GM21717 (cell line): ENCODE measurements around the gene SESN1.
"Not testable (repeated sequence)": the region's sequence is repeated elsewhere in the genome, so short reads cannot be mapped to it uniquely, and the experiment has no call there.

Experiments
- ATAC-seq: cut with Tn5 transposase; IDR thresholded peaks from one replicate; pipeline ENCODE4 v1.9.1; 2021; ENCODE audit warnings: mild to moderate bottlenecking, moderate library complexity; ENCODE audit not compliant: unreplicated experiment

Gene SESN1

DNA sequence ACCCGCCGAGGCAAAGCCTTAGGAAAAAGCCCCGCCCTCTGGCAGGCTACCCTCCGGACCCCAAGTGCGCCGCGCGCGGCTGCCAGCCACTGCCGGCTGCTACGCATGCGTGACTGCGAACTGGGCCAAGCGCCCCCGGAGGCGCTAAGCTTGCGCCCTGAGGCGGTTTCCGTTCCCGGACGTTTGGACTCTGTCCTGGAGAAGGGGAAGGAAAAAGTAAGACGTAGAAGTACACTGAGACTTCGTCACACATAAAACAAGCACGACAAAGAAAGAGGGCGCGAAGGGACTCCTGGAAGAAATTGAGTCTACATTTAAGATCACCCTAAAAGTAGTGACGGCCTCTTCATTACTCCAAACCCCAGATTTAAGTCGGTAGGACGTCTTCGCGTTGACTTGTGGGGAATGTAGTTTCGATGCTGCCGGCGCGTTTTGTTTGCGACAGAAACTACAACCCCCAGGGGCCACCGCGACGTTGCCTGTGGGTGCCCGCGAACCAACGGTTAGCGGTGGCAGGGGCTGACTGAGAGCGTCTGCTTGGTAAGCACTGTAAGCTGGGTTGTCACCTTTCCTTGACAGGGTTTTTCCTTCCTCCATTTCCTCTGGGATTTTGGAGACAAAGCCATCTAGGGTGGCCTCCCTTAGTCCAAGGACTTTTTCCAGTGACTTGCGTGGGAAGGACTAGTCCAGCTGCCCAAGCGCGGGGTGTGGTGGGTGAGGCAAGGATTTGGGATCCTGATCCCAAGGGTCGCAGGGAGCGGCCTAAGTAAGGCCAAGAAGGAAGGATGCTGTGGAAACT lies 589 bp upstream of the SESN1 start, which contains the start of gene CEP57L1:
CEP57L1 (plus strand) TSS at position 472 of the 799 bp plus-strand sequence. CDS start 49,715 bp downstream, outside the sequence.
- peak; percentile 70 for ATAC-seq

DNA sequence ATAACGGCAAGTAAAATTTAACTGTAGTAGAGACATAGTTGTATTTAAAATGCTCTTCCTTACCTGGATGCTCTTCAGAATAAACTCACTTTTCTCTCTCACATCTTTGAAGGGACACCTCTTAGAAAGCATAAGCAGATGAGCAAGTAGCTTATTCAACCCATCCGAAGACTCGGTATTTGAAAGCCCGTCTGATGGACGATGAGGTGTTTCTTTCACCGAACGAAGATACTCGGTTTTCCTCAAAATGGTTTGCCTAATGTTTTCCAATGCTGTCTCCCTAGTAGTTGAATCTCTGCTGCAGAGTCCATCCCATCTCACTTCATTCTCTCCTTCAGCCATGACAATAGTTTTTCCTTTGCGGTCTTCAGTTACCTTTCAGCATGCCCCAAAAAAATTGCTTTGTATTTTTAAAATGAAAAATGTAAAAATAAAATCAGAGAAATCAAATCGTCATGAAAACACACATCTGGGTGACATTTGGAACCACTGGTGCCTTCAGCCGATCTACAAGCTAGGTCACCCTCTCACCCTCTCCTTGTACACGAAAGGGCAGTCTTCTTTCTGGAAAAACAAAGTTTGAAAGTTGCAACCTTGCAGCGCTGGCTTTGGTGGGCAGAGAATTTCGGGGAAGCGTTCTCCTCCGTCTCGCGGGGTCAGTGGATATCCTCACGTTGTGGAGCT lies 772 bp downstream of the SESN1 start:
- ATAC-seq = peak; percentile 2

DNA sequence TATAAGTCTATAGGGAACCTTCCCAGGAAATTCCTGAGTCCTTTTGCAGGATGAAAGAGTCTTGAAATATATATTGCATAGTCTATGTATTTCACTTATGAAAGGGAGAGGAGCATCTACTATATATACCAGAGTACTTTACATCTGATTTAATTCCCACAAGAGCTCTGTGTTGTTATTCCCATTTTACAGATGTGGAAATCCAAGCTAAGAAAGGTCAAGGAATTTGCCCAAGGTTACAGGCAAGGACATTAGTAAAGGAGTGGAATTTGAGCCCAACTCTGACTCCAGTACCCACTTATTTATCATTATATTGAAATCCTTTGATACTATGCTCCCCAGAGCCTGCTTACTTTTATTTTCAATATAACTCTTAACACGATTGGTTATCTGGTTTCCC lies 2.6 kb downstream of the SESN1 start:
- no peak for ATAC-seq

DNA sequence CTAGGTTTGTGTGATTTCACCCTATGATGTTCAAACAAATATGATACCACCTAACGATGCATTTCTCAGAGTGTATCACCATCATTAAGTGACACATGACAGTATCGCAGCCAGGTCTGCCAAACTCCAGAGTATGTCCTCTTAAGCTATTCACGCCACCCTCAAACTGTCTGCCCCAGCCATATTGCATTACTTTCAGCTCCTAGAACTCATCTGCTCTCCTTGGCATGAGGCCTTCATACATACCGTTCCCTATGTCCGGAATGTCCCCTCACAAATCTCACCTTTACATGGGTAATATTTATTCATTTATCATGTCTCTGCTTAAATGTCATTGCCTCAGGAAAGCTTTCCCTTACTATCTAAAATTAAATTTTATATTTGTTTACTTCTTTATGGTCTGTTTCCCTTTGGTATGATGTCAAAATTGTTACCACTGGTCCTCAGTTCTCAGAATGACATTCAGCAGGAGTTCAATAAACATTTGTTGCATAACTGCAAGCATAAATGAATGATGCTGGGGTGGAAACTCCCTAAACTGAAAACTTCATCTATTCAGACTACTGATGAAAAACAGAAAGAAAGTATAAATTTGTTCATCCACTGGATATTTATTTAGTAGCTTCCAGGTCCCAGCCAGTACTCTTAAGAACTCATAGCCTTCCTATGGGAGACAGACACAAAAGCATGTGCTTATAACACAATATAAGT lies 3.2 kb downstream of the SESN1 start:
- no peak for ATAC-seq

DNA sequence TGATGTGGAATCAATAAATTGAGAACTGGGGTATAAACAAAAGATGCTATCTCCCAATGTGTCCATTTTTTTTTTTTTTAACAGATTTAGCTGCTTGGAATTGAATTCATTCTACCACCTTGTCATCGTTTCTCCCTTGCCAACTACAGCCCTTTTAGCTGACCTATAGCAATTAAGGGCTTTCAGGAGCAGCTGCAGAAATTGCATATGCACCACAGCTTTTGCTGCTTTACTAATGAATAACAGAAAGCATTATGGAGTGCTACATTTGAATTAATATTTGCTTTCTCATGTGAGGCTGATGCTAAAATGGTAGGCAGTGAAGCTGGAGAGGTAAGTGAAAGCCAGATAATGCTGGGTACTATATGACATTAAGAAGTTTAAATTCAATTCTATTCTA lies 5.7 kb downstream of the SESN1 start:
- no peak for ATAC-seq

DNA sequence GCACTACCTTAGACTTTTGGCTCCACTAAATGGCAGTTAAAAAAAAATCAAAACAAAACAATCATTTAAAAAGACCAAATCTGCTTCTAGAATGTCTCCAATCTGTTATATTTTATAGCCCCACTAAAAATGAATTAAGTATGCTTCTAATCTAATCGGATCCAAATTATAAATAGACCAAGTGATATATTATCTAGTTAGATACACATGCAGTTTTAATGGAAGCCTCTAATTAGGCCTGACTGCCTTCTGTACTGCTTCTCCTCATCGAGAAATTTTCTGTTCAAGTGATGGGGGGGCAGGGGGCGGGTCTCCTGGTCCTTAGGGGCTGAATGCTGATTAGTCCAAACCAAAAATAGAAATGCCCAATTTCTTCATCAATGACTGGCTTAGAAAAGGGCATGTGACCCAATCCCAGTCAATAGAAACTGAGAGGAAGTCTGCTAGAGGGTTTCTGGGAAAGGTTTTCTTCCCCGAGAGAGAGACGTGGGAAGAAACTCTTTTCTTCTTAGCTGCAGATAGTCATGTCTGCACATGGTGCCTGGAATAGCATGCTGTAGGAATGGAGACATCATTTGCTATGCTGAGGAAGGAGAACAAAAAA lies 6.9 kb downstream of the SESN1 start:
- ATAC-seq = no peak

DNA sequence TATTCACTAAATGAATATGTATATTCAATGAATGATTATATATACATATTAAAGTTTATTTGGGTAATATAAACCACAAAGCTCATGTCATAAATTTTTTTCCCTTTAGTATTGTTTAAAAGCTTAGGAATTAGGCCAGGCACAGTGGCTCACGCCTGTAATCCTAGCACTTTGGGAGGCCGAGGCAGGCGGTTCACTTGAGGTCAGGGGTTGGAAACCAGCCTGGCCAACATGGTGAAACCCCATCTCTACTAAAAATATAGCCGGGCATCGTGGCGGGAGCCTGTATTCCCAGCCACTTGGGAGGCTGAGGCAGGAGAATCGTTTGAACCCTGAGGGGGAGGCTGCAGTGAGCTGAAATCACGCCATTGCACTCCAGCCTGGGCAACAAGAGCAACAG lies 10.5 kb downstream of the SESN1 start:
- ATAC-seq = not testable (repeated sequence)

DNA sequence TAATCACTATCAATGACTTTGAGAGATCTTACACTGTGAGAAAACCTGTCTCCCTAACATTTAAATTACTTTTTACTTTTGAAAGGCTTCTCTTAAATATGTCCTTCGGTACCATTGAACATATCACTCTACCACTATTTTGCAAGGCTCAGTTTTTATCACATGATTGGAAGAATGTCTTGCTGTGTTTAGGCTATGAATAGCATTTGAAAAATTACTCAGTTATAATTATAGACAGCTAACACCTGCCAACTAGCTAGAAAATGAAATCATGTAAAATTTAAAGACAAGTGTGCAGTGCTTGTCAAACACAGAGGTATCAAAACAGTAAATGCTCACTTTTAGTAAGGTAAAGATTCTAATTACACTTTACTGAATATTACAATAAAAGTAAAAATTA lies 11.0 kb downstream of the SESN1 start:
- ATAC-seq = no peak

DNA sequence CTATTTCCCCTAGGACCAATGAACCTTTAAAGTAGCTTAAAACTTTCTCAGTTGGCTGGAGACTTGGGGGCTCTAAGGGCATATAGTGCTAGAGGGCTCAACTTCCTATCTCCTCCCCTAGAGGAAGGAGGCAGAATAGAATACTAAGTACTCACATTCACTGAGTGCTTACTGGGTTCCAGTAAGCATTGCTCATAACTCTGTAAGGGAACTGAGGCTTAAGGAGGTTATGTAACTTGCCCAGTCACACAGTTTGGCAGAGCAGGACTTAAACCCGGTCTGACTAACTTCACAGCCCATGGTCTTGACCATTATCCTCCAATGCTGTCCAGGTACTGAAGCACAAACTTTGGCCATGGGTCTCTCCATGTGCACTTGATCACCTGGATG lies 12.5 kb downstream of the SESN1 start:
- ATAC-seq = no peak

DNA sequence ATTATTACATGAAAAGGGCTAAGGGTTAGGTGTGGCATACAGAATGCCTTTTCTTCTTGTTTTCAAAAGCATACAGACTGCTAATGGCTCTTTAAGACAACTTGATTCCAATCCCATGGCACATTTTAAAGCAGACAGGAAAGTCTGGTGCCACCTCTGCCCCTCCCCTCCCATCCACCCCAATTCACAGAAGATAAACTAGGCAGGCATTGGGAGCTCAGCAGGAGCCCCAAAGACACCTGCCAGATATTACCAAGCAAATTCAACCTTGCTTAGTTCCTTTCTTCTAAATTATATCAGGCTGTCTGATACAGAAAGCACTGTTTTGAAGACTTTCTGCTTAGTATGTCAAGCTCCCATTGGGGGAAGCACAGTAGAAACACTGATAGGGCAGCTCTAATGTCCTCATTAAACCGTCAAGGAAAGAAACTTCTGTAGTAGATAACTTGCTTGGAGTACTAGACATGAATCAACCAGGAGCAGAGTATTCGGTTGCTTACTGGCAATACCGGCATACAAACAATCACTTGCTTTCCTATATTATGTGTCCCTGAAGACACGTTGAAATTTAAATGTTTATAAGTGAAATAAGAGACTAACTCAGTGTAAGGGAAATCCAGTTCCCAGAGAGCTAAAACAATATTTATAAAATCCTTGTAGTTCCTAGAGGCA lies 13.0 kb downstream of the SESN1 start:
- ATAC-seq = no peak

DNA sequence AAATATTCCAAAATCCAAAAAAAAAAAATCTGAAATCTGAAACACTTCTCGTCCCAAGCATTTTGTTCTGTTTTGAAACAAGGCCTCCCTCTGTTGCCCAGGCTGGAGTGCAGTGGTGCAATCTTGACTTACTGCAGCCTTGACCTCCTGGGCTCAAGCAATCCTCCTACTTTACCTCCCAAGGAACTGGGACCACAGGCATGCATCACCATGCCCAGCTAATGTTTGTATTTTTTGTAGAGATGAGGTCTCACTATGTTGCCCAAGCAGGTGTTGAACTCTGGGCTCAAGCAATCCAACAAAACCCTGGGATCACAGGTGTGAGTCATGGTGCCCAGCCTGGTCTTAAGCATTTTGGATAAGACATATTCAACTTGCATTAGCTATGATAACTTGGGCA lies 13.6 kb downstream of the SESN1 start:
- ATAC-seq = no peak

DNA sequence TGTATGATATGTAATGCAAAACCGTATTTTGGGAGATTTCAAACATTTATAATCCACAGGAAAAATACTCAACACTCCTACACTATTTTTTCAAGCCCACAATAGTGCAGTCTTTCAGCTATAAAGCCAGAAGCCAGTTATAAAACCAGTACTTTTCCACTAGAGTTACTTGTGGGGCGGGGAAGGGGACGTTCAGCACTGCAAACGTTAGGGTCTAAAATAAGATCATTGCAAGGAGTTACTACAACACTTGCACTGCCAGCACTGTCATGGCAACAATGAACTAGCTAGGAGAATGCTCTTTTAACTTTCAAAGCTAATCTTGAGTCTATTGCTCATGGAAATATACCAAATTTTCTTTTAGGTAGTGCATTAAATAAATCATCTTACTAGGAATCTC lies 14.7 kb downstream of the SESN1 start:
- no peak for ATAC-seq

DNA sequence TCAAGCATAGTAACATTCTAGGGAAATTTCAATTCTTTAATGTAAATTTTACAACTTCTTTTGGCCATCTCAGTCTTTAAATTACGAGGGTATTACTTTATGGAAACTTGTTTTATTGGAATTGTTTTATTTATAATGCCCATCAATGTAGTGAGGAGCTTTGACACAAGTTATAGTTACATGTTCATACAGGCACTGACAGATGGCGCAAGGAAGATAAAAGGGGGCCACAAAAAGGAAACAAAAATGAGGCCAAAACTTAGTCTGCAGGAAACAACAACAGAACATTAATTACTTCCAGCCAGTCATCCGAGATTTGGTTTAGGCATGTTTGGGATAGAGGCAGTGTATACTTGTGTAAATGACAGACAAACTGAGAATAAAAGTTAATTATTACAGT lies 18.3 kb downstream of the SESN1 start:
- ATAC-seq = no peak

DNA sequence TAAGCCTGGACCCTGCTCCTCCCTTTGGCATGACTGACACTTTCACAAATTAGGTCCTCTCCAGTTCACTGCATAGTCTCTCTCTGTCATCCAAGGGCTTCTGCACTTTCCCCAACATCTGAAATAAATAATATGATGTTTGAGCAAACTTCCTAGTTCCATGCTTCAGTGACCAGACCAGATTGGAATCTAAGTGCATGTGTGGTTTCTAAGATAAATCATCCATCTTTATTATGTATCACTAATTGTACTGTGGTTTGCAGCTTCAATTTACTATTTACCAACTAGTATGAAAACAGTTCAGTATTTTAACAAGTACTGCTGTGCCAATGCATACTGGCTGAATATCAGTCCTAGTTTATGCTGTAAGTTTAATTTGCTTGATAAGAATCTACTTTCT lies 18.7 kb downstream of the SESN1 start:
- no peak for ATAC-seq

DNA sequence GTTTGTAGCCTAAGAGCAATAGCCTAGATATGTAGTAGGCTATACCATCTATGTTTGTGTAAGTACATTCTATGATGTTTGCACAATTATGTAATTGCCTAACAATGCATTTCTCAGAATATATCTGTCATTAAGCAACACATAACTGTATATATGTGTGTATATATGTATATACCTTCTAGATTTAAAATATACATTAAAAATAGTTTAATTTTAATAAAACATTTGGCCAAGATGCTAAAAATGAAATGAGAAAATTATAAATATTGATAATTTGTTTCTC lies 20.6 kb downstream of the SESN1 start:
- ATAC-seq = no peak

DNA sequence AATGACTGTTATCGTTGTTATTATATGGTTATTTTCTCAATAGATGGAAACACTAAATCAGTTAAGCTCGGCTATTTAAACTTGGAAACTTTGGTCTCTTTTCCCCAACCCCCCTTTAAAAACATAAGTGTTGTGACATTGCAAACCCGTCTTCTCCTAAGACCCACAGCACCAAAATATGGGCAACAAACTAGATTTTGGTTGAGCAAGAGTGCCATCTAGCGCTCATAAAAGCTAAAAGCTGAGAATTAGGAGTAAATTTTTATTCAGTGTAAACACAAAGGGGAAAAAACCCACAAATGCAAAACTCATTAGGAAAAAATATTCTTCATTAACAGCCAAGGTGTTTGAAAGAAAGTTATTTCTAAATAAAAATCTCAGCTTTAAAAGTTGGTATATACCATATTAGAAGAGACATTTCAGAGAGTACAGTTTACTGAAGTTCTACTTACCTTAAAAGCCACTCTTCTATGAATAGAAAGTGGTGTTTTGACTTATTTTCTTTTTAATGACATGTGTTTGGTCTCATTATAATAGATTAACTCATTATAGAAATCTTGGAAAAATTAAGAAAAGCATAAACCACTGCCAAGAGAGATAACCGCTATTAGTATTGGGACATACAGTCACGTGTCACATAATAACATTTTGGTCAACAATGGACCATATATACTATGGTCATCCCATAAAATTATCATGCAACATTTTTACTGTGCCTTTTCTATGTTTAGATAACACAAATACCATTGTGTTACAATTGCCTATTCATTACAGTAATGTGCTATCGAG lies 21.1 kb downstream of the SESN1 start:
- ATAC-seq = no peak

DNA sequence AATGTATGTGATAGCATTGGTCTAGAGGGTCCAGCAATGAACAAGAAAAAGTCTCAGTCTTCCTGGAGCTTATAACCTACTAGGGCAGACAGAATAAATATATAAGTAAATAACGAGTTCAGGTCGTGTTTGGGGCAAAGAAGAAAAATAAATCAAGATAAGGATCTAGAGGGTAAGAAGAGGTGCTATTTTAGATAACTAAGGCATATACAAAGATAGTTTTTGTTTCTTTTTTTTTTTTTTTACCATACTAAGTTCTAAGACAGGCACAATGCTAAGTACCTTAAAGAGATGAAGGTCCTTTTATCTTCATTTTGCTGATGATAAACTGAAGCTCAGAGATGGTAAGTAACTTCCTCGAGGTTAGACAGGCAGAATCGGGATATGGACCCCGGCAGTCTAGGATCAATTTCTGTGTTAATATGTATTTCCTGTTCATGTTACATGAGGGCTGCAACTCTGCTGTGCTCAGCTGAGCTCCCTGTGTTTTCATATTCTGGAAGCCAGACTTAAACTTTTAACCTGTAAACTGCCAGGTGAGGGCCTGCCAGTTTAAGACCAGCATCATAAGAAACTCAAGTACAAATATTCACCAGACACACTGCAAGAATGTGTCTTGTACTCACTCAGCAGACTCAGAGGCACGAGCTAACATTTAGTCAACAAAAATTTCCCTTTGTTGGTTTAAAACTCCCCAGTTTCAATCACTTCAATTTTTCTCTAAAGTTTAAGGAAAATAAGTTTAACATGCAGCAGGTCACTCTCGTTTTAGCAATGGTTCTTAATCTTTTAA lies 23.3 kb downstream of the SESN1 start:
- ATAC-seq = no peak

DNA sequence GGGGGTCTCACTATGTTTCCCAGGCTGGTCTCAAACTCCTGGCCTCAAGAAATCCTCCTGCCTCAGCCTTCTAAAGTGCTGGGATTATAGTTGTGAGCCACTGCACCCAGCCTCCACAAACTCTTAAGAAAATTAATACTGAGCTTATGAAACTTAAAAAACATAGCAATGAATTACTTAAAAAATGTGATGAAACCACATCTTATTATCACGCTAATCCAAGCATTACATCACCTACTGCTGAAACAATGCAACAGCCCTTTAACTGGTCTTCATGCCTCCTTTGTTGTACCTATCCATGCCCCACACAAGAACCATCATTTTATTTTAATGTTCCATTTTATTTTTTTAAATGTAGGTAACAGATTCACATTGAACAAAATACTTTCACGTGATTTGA lies 24.9 kb downstream of the SESN1 start:
- ATAC-seq = no peak

DNA sequence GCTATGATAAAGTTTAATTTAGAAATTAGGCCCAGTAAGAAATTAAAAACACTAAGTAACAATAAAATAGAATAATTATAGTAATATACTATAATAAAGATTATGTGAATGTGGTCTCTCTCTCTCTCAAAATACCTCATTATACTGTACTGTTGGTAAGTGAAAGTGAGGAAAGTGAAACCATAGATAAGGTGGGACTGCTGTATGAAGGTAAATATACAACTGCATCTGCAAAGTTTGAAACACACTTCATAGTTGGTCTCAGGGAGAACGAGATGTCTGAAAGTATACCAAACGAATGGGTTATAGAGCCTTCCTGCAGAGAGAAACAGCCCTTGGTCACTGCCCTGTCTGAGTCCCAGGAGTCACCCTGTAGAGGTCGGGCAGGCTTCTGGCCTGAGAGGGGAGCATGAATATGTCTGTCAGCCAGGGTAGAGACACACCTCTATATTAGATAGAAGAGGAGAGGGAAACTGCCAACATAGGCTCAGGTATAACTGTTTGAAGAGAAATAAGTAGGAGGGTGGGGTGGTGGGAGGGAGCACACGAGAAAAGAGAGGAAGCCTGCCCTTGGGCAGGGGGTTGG lies 31.8 kb downstream of the SESN1 start:
- ATAC-seq = no peak
